ENCODE results near the gene LYSMD3. TPM values are rescaled to one million over a fixed set of nuclear protein-coding genes. Genes with fewer than 3 reads are reported as not detected.

LYSMD3 gene
- 24.6 and 31.5 TPM in 2 replicates for total RNA-seq

GRCh38 chr5:90529194-90529938 lies at the start of gene LYSMD3:
Gene LYSMD3, minus strand, starts transcription at chr5:90529584. Its CDS starts 4,295 bp downstream, at chr5:90525289.

DNA sequence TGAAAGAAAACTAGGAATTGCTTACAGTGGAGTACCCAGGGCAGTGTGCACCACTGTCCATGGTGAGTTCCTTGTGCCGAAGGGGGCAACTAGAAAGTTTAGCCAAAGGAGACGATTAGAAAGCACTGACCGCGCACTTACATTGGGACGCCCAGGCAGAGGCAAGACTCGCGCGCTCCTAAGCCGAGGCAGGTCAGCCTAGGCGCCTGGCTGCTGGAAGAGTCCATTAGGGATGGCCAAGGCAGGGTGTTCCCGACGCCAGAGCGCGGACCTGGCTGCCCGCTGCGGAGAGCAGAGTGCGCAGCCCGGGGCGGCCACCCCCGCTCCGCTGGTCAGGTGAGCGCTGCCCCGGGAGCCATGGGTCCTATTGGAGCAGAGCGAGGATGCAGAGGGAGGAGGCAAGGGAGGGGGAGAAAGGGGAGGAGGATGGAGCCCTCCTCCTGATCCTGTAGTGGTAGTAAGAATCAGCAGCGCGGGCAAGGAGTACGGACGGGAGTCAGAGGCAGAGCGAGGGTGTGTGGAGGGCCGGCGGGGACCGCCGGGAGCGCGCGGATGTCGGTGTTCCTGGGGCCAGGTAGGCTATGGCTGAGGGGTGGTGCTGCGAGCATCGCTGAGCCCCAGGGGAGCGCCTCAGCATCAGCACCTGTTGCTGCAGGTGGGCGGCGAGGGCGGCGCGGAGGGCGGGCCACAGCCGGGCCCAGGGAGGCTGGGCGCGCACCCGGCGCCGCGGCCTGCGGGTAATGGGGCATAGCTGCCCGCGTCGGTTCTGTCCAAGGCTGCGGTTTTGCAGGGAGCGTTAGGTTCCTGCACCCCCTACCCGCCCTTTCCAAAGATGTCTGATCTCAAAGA lies 29.2 kb upstream of the LYSMD3 start, which contains the start of gene ADGRV1:
TSS of gene ADGRV1 (plus strand) at position 454 of the 849 bp plus-strand sequence. CDS start at position 553, 99 bp downstream.

GRCh38 chr5:90474235-90475107 lies 54.9 kb downstream of the LYSMD3 start, which contains the start of the genes MBLAC2 and POLR3G:
Gene MBLAC2, minus strand, starts transcription at chr5:90474771. Its CDS starts 479 bp downstream, at chr5:90474292.
Gene POLR3G, plus strand, starts transcription at chr5:90474864. Its CDS starts 10,704 bp downstream, at chr5:90485568.

Other genes with a start within 250 kb of the LYSMD3 start
- 19.9 and 21.2 TPM in 2 replicates for gene CETN3, start 119.8 kb downstream of the LYSMD3 start, total RNA-seq
- 4.6 TPM in 2 replicates for gene MBLAC2, start 54.8 kb downstream of the LYSMD3 start, total RNA-seq
- 20.0 and 40.8 TPM in 2 replicates for gene POLR3G, start 54.7 kb downstream of the LYSMD3 start, total RNA-seq
- 0.25 and 0.33 TPM in 2 replicates for gene ADGRV1, start 29.2 kb upstream of the LYSMD3 start, total RNA-seq

Data from uterine smooth muscle cell (primary cell).